WTC11 (cell line): Measurements from ENCODE around the gene LYPD6B. TPM values are rescaled to one million over a fixed set of nuclear protein-coding genes. Genes with fewer than 3 reads are reported as not detected.

Experiments
- ATAC-seq: fragments of 200-7000 bp; cut with Tn5 transposase; 2 replicates; pipeline ENCODE4 v1.10.0; 2021; ENCODE audit warnings: mild to moderate bottlenecking, moderate library complexity
- CTCF ChIA-PET: fragments of 300-600 bp; sonication (Branson Sonifier 250); formaldehyde crosslinking; loops from one replicate; lab custom pipeline; 2021; ENCODE audit warnings: antibody characterized with exemption; lab: Charles Lee
- POLR2A ChIA-PET: fragments of 350-600 bp; sonication (Branson Sonifier 250); formaldehyde crosslinking; loops from one replicate; lab custom pipeline; 2021; ENCODE audit warnings: antibody characterized with exemption; lab: Charles Lee
- DNase-seq: peaks from one replicate; pipeline ENCODE4 v3.0.0; 2021; ENCODE audit warnings: low spot score
- H3K27ac Mint-ChIP-seq: 2 replicates; pipeline ENCODE4 v1.8.0; 2021; ENCODE audit warnings: mixed read lengths
- H3K27me3 Mint-ChIP-seq: 2 replicates; pipeline ENCODE4 v1.8.0; 2021; ENCODE audit warnings: low read depth, mild to moderate bottlenecking, moderate library complexity, mixed read lengths
- H3K36me3 Mint-ChIP-seq: 2 replicates; pipeline ENCODE4 v1.8.0; 2021; ENCODE audit warnings: mixed read lengths
- H3K4me1 Mint-ChIP-seq: 2 replicates; pipeline ENCODE4 v1.8.0; 2022; ENCODE audit warnings: mixed read lengths
- H3K4me3 Mint-ChIP-seq: 2 replicates; pipeline ENCODE4 v1.8.0; 2021; ENCODE audit warnings: mild to moderate bottlenecking, moderate library complexity, mixed read lengths
- H3K9me3 Mint-ChIP-seq: 2 replicates; pipeline ENCODE4 v1.8.0; 2021; ENCODE audit warnings: mixed read lengths
- ZNF263 ChIP-seq: sonication (generic); formaldehyde crosslinking; IDR thresholded peaks from 2 replicates; pipeline ENCODE4 v1.8.1; 2022; ENCODE audit warnings: low read depth, mild to moderate bottlenecking, moderate library complexity, missing genetic modification reagents
- total RNA-seq: library from RNA; stranded (reverse); gene quantifications from 3 replicates; pipeline ENCODE4 v1.2.3, GENCODE V29; 2021
- TF ChIP-seq, protein P1 (sequence below): sonication (generic); formaldehyde crosslinking; IDR thresholded peaks from 2 replicates; pipeline ENCODE4 v1.8.1; 2023; ENCODE audit warnings: mild to moderate bottlenecking, moderate library complexity, missing genetic modification reagents
- TF ChIP-seq, protein P2 (sequence below): fragments of 250-450 bp; sonication (Bioruptor Pico); IDR thresholded peaks from 2 replicates; pipeline ENCODE4 v2.1.2; 2022; ENCODE audit warnings: mild to moderate bottlenecking, moderate library complexity
- TF ChIP-seq, protein P3 (sequence below): sonication (generic); formaldehyde crosslinking; IDR thresholded peaks from 2 replicates; pipeline ENCODE4 v1.8.1; 2023; ENCODE audit warnings: mild to moderate bottlenecking, missing genetic modification reagents, borderline replicate concordance
- TF ChIP-seq, protein P4 (sequence below): sonication (generic); formaldehyde crosslinking; IDR thresholded peaks from 2 replicates; pipeline ENCODE4 v1.8.1; 2022; ENCODE audit warnings: low read depth, missing genetic modification reagents, borderline replicate concordance
- TF ChIP-seq, protein P5 (sequence below): sonication (generic); formaldehyde crosslinking; IDR thresholded peaks from 2 replicates; pipeline ENCODE4 v1.8.0; 2023; ENCODE audit warnings: missing genetic modification reagents, mild to moderate bottlenecking, borderline replicate concordance
- TF ChIP-seq, protein P6 (sequence below): sonication (generic); formaldehyde crosslinking; IDR thresholded peaks from 2 replicates; pipeline ENCODE4 v1.8.0; 2023; ENCODE audit warnings: mild to moderate bottlenecking, missing genetic modification reagents
- TF ChIP-seq, protein P7 (sequence below): sonication (generic); formaldehyde crosslinking; conservative IDR thresholded peaks from 2 replicates; pipeline ENCODE4 v1.8.1; 2023; ENCODE audit warnings: mild to moderate bottlenecking, low read depth, missing genetic modification reagents, moderate library complexity

The LYPD6B gene
- total RNA-seq, 1 experiment from 2014 or later, result 1.6 TPM

DNA sequence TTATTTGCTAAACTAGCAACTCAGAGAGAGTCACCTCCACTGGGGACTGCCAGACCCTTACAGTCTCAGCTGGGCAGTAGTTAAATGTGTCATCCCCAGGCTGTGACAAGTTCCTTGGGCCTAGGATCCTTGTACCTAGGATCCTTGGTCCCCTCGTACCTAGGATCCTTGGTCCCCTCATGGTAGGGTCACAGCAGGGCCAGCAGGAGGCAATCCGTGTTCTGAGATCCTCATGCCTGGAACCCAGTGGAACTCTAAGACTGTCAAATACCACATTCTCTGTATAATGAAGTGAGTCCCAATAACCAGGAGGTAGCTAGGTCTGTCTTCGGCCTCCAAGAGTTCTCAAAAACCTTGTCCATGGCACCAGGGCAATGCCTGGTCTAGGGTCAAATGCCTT, 60.8 kb downstream of the LYPD6B start (continued):
- TF ChIP-seq, protein P1, sequence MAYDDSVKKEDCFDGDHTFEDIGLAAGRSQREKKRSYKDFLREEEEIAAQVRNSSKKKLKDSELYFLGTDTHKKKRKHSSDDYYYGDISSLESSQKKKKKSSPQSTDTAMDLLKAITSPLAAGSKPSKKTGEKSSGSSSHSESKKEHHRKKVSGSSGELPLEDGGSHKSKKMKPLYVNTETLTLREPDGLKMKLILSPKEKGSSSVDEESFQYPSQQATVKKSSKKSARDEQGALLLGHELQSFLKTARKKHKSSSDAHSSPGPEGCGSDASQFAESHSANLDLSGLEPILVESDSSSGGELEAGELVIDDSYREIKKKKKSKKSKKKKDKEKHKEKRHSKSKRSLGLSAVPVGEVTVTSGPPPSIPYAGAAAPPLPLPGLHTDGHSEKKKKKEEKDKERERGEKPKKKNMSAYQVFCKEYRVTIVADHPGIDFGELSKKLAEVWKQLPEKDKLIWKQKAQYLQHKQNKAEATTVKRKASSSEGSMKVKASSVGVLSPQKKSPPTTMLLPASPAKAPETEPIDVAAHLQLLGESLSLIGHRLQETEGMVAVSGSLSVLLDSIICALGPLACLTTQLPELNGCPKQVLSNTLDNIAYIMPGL (CRISPR knock-in tag), result no peak
- no peak for TF ChIP-seq ZNF263 (CRISPR knock-in tag)

DNA sequence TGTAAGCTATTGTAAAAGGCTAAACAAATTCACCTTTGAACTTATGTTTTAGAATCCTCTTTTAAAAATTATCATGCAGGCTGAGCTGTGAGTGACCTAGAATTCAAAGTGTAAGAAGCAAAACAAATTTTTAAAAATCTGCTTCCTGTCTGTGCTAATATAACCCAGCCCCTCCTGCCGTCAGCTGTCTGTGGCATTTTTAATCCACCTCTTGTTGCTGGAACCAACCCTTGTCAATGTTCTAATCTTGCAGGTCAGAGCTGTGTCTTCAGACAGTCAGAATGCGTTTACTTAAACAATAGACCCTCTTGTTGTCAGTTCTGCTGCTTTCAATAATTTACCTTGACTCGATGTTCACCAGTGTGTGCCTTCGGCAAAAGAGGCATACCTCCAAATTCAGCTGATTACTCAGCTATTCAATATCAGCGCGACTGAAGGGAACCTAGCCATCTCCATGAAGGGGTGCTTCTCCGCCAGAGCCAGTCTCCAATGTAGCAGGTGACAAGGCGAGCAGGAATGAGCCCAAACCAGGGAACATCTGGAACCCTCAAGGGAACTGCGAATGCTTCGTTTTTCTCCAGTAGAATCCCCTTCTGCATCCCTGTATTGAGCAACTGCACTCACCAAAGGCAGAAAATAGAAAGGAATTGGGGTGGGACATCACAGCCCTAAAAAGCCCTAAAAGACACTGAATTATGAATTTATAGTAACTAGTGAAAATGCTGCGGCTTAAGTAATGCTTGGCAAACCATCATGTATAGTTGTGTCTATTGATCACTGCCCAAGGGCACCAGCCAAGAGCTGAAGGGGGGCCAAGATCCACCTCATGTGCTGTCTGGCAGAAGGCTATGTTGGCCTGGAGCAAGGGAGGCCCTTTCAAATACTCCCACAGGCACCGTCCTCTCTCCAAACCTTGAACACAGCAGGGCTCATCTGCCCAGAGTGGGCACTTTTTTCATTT, 62.5 kb downstream of the LYPD6B start:
- DNase-seq (no peak), ATAC-seq (no peak)
- Mint-ChIP-seq H3K36me3 (no peaks in the 10 kb centered on the region), H3K27ac (no peak overlapping the region), H3K4me3 (no peak overlapping the region), H3K27me3 (peaks cover 2% of the 10 kb centered on the region; the same call in 1 of the 2 replicates)
- POLR2A ChIA-PET, result no interaction called here
- TF ChIP-seq, protein P2, sequence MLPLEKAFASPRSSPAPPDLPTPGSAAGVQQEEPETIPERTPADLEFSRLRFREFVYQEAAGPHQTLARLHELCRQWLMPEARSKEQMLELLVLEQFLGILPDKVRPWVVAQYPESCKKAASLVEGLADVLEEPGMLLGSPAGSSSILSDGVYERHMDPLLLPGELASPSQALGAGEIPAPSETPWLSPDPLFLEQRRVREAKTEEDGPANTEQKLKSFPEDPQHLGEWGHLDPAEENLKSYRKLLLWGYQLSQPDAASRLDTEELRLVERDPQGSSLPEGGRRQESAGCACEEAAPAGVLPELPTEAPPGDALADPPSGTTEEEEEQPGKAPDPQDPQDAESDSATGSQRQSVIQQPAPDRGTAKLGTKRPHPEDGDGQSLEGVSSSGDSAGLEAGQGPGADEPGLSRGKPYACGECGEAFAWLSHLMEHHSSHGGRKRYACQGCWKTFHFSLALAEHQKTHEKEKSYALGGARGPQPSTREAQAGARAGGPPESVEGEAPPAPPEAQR (CRISPR knock-in tag), result no peak
- TF ChIP-seq, protein P3, sequence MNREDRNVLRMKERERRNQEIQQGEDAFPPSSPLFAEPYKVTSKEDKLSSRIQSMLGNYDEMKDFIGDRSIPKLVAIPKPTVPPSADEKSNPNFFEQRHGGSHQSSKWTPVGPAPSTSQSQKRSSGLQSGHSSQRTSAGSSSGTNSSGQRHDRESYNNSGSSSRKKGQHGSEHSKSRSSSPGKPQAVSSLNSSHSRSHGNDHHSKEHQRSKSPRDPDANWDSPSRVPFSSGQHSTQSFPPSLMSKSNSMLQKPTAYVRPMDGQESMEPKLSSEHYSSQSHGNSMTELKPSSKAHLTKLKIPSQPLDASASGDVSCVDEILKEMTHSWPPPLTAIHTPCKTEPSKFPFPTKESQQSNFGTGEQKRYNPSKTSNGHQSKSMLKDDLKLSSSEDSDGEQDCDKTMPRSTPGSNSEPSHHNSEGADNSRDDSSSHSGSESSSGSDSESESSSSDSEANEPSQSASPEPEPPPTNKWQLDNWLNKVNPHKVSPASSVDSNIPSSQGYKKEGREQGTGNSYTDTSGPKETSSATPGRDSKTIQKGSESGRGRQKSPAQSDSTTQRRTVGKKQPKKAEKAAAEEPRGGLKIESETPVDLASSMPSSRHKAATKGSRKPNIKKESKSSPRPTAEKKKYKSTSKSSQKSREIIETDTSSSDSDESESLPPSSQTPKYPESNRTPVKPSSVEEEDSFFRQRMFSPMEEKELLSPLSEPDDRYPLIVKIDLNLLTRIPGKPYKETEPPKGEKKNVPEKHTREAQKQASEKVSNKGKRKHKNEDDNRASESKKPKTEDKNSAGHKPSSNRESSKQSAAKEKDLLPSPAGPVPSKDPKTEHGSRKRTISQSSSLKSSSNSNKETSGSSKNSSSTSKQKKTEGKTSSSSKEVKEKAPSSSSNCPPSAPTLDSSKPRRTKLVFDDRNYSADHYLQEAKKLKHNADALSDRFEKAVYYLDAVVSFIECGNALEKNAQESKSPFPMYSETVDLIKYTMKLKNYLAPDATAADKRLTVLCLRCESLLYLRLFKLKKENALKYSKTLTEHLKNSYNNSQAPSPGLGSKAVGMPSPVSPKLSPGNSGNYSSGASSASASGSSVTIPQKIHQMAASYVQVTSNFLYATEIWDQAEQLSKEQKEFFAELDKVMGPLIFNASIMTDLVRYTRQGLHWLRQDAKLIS (CRISPR knock-in tag), result no peak
- TF ChIP-seq, protein P4, sequence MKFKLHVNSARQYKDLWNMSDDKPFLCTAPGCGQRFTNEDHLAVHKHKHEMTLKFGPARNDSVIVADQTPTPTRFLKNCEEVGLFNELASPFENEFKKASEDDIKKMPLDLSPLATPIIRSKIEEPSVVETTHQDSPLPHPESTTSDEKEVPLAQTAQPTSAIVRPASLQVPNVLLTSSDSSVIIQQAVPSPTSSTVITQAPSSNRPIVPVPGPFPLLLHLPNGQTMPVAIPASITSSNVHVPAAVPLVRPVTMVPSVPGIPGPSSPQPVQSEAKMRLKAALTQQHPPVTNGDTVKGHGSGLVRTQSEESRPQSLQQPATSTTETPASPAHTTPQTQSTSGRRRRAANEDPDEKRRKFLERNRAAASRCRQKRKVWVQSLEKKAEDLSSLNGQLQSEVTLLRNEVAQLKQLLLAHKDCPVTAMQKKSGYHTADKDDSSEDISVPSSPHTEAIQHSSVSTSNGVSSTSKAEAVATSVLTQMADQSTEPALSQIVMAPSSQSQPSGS, result no peak
- TF ChIP-seq, protein P5, sequence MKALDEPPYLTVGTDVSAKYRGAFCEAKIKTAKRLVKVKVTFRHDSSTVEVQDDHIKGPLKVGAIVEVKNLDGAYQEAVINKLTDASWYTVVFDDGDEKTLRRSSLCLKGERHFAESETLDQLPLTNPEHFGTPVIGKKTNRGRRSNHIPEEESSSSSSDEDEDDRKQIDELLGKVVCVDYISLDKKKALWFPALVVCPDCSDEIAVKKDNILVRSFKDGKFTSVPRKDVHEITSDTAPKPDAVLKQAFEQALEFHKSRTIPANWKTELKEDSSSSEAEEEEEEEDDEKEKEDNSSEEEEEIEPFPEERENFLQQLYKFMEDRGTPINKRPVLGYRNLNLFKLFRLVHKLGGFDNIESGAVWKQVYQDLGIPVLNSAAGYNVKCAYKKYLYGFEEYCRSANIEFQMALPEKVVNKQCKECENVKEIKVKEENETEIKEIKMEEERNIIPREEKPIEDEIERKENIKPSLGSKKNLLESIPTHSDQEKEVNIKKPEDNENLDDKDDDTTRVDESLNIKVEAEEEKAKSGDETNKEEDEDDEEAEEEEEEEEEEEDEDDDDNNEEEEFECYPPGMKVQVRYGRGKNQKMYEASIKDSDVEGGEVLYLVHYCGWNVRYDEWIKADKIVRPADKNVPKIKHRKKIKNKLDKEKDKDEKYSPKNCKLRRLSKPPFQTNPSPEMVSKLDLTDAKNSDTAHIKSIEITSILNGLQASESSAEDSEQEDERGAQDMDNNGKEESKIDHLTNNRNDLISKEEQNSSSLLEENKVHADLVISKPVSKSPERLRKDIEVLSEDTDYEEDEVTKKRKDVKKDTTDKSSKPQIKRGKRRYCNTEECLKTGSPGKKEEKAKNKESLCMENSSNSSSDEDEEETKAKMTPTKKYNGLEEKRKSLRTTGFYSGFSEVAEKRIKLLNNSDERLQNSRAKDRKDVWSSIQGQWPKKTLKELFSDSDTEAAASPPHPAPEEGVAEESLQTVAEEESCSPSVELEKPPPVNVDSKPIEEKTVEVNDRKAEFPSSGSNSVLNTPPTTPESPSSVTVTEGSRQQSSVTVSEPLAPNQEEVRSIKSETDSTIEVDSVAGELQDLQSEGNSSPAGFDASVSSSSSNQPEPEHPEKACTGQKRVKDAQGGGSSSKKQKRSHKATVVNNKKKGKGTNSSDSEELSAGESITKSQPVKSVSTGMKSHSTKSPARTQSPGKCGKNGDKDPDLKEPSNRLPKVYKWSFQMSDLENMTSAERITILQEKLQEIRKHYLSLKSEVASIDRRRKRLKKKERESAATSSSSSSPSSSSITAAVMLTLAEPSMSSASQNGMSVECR (CRISPR knock-in tag), result no peak
- TF ChIP-seq, protein P6, sequence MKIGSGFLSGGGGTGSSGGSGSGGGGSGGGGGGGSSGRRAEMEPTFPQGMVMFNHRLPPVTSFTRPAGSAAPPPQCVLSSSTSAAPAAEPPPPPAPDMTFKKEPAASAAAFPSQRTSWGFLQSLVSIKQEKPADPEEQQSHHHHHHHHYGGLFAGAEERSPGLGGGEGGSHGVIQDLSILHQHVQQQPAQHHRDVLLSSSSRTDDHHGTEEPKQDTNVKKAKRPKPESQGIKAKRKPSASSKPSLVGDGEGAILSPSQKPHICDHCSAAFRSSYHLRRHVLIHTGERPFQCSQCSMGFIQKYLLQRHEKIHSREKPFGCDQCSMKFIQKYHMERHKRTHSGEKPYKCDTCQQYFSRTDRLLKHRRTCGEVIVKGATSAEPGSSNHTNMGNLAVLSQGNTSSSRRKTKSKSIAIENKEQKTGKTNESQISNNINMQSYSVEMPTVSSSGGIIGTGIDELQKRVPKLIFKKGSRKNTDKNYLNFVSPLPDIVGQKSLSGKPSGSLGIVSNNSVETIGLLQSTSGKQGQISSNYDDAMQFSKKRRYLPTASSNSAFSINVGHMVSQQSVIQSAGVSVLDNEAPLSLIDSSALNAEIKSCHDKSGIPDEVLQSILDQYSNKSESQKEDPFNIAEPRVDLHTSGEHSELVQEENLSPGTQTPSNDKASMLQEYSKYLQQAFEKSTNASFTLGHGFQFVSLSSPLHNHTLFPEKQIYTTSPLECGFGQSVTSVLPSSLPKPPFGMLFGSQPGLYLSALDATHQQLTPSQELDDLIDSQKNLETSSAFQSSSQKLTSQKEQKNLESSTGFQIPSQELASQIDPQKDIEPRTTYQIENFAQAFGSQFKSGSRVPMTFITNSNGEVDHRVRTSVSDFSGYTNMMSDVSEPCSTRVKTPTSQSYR (CRISPR knock-in tag), result no peak
- TF ChIP-seq, protein P7, sequence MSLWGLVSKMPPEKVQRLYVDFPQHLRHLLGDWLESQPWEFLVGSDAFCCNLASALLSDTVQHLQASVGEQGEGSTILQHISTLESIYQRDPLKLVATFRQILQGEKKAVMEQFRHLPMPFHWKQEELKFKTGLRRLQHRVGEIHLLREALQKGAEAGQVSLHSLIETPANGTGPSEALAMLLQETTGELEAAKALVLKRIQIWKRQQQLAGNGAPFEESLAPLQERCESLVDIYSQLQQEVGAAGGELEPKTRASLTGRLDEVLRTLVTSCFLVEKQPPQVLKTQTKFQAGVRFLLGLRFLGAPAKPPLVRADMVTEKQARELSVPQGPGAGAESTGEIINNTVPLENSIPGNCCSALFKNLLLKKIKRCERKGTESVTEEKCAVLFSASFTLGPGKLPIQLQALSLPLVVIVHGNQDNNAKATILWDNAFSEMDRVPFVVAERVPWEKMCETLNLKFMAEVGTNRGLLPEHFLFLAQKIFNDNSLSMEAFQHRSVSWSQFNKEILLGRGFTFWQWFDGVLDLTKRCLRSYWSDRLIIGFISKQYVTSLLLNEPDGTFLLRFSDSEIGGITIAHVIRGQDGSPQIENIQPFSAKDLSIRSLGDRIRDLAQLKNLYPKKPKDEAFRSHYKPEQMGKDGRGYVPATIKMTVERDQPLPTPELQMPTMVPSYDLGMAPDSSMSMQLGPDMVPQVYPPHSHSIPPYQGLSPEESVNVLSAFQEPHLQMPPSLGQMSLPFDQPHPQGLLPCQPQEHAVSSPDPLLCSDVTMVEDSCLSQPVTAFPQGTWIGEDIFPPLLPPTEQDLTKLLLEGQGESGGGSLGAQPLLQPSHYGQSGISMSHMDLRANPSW (CRISPR knock-in tag), result no peak
- TF ChIP-seq, all 79 proteins: peak for 0
- H3K4me1 Mint-ChIP-seq, result no peaks in the 10 kb centered on the region
- CTCF ChIA-PET, result no interaction called here
- H3K9me3 Mint-ChIP-seq, result peaks cover 6% of the 10 kb centered on the region
